NT2/D1 (cell line): ENCODE data around the gene FAM124A.

ENCODE experiments used
- YY1 ChIP-seq: IDR thresholded peaks from 2 replicates; pipeline ENCODE4 v1.6.1; 2011; ENCODE audit not compliant: insufficient read length, insufficient read depth
- ZNF274 ChIP-seq: IDR thresholded peaks from 2 replicates; pipeline ENCODE4 v1.6.1; 2011; ENCODE audit warnings: mild to moderate bottlenecking, low read depth, low read length

- TF ChIP-seq ZNF274 (no peak), YY1 (no peak)
These were observed 9.4 kb upstream of the FAM124A start for GRCh38 chr13:51212758-51213157.
